Liver (tissue), 9 donors: ENCODE results near the gene JMJD4. TPM values are rescaled to one million over a fixed set of nuclear protein-coding genes. Genes with fewer than 3 reads are reported as not detected.

Experiments
- DNase-seq: peaks from one replicate; pipeline ENCODE4 v3.0.0-alpha.2; 2017; ENCODE audit warnings: low spot score
- H3K27ac ChIP-seq, 2 donors: one replicate each; pipeline ENCODE4 v1.7.0; 2013; ENCODE audit warnings: inconsistent platforms in 2 of 2, low read length in 2 of 2, control low read depth in 1 of 2, low read depth in 1 of 2, mild to moderate bottlenecking in 1 of 2
- H3K27me3 ChIP-seq, 4 donors: one replicate each; pipeline versions ENCODE4 v1.6.1 to v1.7.0; 2013; ENCODE audit warnings: low read length in 3 of 4, inconsistent platforms in 1 of 4, mild to moderate bottlenecking in 1 of 4, moderate library complexity in 1 of 4; ENCODE audit not compliant: control insufficient read depth in 4 of 4, insufficient read depth in 4 of 4
- H3K36me3 ChIP-seq, 4 donors: one replicate each; pipeline versions ENCODE4 v1.6.1 to v1.7.0; 2013; ENCODE audit warnings: low read length in 3 of 4, mild to moderate bottlenecking in 3 of 4, low read depth in 1 of 4, moderate library complexity in 1 of 4; ENCODE audit not compliant: control insufficient read depth in 4 of 4, insufficient read depth in 3 of 4
- H3K4me1 ChIP-seq, 4 donors: one replicate each; pipeline versions ENCODE4 v1.6.1 to v1.7.0; 2013; ENCODE audit warnings: low read length in 3 of 4, mild to moderate bottlenecking in 3 of 4, moderate library complexity in 1 of 4; ENCODE audit not compliant: control insufficient read depth in 4 of 4, insufficient read depth in 4 of 4
- H3K4me3 ChIP-seq, 3 donors: one replicate each; pipeline versions ENCODE4 v1.6.1 to v1.7.0; 2013; ENCODE audit warnings: low read length in 3 of 3, control low read depth in 1 of 3, low read depth in 1 of 3, mild to moderate bottlenecking in 1 of 3
- H3K9ac ChIP-seq, 2 donors: one replicate each; pipeline ENCODE4 v1.7.0; 2013; ENCODE audit warnings: low read length in 2 of 2, mild to moderate bottlenecking in 2 of 2, moderate library complexity in 2 of 2, control low read depth in 1 of 2, low read depth in 1 of 2
- H3K9me3 ChIP-seq, 4 donors: one replicate each; pipeline versions ENCODE4 v1.6.1 to v1.7.0; 2013; ENCODE audit warnings: low read length in 3 of 4; ENCODE audit not compliant: control insufficient read depth in 4 of 4
- EGR1 ChIP-seq, 2 donors: IDR thresholded peaks; 2 replicates each; pipeline ENCODE4 v1.6.1; 2016 to 2018; ENCODE audit warnings: antibody characterized with exemption in 2 of 2, low read depth in 2 of 2
- FOXA2 ChIP-seq: IDR thresholded peaks from 2 replicates; pipeline ENCODE4 v1.6.1; 2016; ENCODE audit warnings: antibody characterized with exemption
- HNF4A ChIP-seq, 2 donors: conservative IDR thresholded peaks; 2 replicates each; pipeline ENCODE4 v1.6.1; 2016; ENCODE audit warnings: antibody characterized with exemption in 2 of 2, mild to moderate bottlenecking in 2 of 2
- JUND ChIP-seq, 2 donors: IDR thresholded peaks; 2 replicates each; pipeline ENCODE4 v1.6.1; 2016; ENCODE audit warnings: antibody characterized with exemption in 2 of 2
- NR2F2 ChIP-seq: IDR thresholded peaks from 2 replicates; pipeline ENCODE4 v1.6.1; 2016; ENCODE audit warnings: antibody characterized with exemption
- RAD21 ChIP-seq, 2 donors: IDR thresholded peaks; 2 replicates each; pipeline ENCODE4 v1.6.1; 2016; ENCODE audit warnings: antibody characterized with exemption in 2 of 2, mild to moderate bottlenecking in 2 of 2
- SP1 ChIP-seq: IDR thresholded peaks from 2 replicates; pipeline ENCODE4 v1.6.1; 2018; ENCODE audit warnings: antibody characterized with exemption, mild to moderate bottlenecking
- TAF1 ChIP-seq: conservative IDR thresholded peaks from 2 replicates; pipeline ENCODE4 v1.6.1; 2016; ENCODE audit warnings: antibody characterized with exemption, mild to moderate bottlenecking
- YY1 ChIP-seq: IDR thresholded peaks from 2 replicates; pipeline ENCODE4 v1.6.1; 2016; ENCODE audit warnings: antibody characterized with exemption, mild to moderate bottlenecking
- WGBS: extraction: QIAGEN DNeasy Blood & Tissue Kit; methylation state at CpG from one replicate; pipeline ENCODE4 v1.1.7; 2013; 5-methylcytosine and 5-hydroxymethylcytosine counted together
- polyA plus RNA-seq, 2 donors: library from polyadenylated mRNA; stranded (reverse) in 1 of 2; unstranded in 1 of 2; fragments of 200-250 nt in 1 of 2; fragments of >200 nt in 1 of 2; fragmentation: Nextera tagmentation in 1 of 2; extraction: Ambion mirVana in 1 of 2; gene quantifications; one replicate each; pipeline versions ENCODE4 v1.2.1 to v1.2.3, GENCODE V29; 2013 to 2015
- total RNA-seq, 2 donors: library from RNA; depleted of rRNA; stranded (reverse); fragments of >200 nt; gene quantifications; one replicate each; pipeline ENCODE4 v1.2.3, GENCODE V29; 2014
- TF ChIP-seq, protein P1 (sequence below): IDR thresholded peaks from 2 replicates; pipeline ENCODE4 v1.6.1; 2016; ENCODE audit warnings: antibody characterized with exemption
- TF ChIP-seq, protein P2 (sequence below): IDR thresholded peaks from 2 replicates; pipeline ENCODE4 v1.6.1; 2016; ENCODE audit warnings: antibody characterized with exemption
- TF ChIP-seq, protein P3 (sequence below): IDR thresholded peaks from 2 replicates; pipeline ENCODE4 v1.6.1; 2016; ENCODE audit warnings: antibody characterized with exemption, mild to moderate bottlenecking
- TF ChIP-seq, protein P4 (sequence below): IDR thresholded peaks from 2 replicates; pipeline ENCODE4 v1.6.1; 2016; ENCODE audit warnings: antibody characterized with exemption
- donor health status: healthy.
- donor health status: healthy.
- donor health status: healthy.
- donor health status: healthy.
- donor health status: healthy.

JMJD4 gene
- total and polyA plus RNA-seq, 4 donors = 12.4 to 22.1 (median 14.1) TPM

DNA sequence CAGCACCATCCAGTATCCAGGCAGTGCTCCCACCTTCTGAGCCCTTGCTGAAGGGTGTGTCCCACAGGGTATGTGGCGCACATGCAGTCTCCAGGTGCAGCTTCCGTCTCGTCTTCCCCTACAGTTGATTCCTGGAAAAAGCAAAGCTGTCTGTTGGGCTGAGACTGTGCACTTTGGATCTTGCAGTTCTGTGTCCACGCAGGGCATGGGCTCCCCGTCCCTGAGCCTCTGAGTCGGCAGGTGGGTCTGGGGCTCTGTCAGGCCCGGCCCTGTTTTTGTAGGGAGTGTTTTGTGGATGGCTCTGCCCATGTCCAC, 33.0 kb upstream of the JMJD4 start (continued):
- TF ChIP-seq, protein P1, sequence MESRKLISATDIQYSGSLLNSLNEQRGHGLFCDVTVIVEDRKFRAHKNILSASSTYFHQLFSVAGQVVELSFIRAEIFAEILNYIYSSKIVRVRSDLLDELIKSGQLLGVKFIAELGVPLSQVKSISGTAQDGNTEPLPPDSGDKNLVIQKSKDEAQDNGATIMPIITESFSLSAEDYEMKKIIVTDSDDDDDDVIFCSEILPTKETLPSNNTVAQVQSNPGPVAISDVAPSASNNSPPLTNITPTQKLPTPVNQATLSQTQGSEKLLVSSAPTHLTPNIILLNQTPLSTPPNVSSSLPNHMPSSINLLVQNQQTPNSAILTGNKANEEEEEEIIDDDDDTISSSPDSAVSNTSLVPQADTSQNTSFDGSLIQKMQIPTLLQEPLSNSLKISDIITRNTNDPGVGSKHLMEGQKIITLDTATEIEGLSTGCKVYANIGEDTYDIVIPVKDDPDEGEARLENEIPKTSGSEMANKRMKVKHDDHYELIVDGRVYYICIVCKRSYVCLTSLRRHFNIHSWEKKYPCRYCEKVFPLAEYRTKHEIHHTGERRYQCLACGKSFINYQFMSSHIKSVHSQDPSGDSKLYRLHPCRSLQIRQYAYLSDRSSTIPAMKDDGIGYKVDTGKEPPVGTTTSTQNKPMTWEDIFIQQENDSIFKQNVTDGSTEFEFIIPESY = no peak
- TF ChIP-seq EGR1 (IDR thresholded peaks at IDR 0.05; ENCODE audit: low read depth in 2 of 2) = no peak
- TF ChIP-seq, protein P2, sequence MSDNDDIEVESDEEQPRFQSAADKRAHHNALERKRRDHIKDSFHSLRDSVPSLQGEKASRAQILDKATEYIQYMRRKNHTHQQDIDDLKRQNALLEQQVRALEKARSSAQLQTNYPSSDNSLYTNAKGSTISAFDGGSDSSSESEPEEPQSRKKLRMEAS = no peak

DNA sequence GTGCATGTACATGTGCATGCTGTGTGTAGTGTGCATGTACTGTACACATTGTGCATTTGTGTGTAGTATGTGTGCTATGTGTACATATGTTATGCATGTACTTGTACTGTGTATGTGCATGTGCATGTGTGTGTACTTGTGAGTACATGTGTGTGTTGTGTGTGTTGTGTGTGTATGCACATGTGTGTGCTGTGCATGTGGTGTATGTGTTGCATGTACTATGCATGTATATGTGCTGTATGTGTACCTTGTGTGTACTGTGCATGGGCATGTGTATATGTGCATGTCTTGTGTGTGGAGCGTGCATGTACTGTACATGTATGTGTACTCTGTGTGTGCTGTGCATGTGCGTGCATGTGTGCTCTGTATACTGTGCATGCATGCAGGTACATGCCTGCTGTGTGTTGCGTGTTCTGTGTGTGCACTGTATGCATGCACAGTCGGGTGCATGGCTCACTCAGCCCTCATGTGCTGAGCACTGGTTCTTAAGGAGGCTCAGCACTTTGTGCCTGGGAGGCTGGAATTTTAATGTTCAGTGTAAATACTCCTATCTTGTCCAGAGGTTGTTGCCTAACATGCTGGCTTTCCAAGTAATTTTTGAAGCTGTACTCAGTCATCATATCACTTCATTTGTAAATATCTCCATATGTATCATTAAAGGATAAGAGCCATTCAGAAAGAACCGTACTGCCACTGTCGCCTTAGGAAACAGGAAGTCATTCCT, 32.5 kb upstream of the JMJD4 start:
- peaks cover 6 to 38% (median 16%) of the 10 kb centered on the region in 4 donors for H3K36me3 ChIP-seq
- 85% methylated on average over 6 of the region's 6 CpGs for WGBS
- no peak for TF ChIP-seq SP1
- no peak for TF ChIP-seq FOXA2
- no peak for TF ChIP-seq JUND (IDR thresholded peaks at IDR 0.05)
- no peak for TF ChIP-seq NR2F2
- TF ChIP-seq TAF1 = no peak
- no peak for TF ChIP-seq YY1
- no peak for TF ChIP-seq HNF4A (conservative IDR thresholded peaks at IDR 0.05)
- TF ChIP-seq, protein P3, sequence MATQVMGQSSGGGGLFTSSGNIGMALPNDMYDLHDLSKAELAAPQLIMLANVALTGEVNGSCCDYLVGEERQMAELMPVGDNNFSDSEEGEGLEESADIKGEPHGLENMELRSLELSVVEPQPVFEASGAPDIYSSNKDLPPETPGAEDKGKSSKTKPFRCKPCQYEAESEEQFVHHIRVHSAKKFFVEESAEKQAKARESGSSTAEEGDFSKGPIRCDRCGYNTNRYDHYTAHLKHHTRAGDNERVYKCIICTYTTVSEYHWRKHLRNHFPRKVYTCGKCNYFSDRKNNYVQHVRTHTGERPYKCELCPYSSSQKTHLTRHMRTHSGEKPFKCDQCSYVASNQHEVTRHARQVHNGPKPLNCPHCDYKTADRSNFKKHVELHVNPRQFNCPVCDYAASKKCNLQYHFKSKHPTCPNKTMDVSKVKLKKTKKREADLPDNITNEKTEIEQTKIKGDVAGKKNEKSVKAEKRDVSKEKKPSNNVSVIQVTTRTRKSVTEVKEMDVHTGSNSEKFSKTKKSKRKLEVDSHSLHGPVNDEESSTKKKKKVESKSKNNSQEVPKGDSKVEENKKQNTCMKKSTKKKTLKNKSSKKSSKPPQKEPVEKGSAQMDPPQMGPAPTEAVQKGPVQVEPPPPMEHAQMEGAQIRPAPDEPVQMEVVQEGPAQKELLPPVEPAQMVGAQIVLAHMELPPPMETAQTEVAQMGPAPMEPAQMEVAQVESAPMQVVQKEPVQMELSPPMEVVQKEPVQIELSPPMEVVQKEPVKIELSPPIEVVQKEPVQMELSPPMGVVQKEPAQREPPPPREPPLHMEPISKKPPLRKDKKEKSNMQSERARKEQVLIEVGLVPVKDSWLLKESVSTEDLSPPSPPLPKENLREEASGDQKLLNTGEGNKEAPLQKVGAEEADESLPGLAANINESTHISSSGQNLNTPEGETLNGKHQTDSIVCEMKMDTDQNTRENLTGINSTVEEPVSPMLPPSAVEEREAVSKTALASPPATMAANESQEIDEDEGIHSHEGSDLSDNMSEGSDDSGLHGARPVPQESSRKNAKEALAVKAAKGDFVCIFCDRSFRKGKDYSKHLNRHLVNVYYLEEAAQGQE = no peak
- TF ChIP-seq RAD21 (IDR thresholded peaks at IDR 0.05) = no peak

DNA sequence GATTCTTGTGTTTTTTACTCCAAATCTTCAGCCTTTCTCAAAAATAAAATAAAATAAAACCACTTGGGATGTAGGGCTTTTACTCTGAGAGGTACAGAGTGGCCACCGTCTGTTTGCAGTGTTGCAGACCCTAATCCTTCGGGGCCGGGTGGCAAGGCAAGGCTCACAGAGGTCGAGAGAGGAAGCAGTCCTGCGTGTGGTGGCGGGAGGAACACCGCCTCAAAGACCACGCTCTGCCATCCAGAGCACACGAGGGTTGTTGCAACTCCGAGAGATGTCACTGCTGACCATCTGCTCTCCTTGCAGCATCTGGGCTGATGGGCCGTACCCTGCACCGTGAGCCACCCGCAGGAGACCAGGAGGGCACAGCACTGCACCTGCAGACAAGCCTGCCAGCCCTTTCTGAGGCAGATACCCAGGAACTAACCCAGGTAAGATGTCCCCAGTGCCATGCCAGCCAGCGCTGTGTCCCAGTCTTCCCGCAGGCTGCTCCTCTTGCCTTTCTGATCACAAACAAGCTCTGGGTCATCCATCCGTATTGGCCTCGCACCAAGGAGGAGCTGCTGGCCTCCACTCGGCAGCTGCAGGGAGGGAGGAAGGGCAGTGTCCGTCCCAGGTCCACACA, 31.7 kb upstream of the JMJD4 start:
- no peak overlapping the region for H3K4me3 ChIP-seq
- no peaks in the 10 kb centered on the region for H3K27me3 ChIP-seq
- DNase-seq = no peak
- no peak overlapping the region for H3K9ac ChIP-seq
- H3K27ac ChIP-seq = no peak overlapping the region
- 81% methylated on average over 19 of the region's 19 CpGs for WGBS
- H3K4me1 ChIP-seq = peaks cover 0 to 9% (median 5%) of the 10 kb centered on the region in 4 donors
- H3K9me3 ChIP-seq = no peaks in the 10 kb centered on the region
- H3K36me3 ChIP-seq = peaks cover 6 to 35% (median 15%) of the 10 kb centered on the region in 4 donors
- TF ChIP-seq JUND (IDR thresholded peaks at IDR 0.05) (no peak), EGR1 (IDR thresholded peaks at IDR 0.05; ENCODE audit: low read depth in 2 of 2) (no peak), HNF4A (conservative IDR thresholded peaks at IDR 0.05) (no peak)
- TF ChIP-seq, protein P4, sequence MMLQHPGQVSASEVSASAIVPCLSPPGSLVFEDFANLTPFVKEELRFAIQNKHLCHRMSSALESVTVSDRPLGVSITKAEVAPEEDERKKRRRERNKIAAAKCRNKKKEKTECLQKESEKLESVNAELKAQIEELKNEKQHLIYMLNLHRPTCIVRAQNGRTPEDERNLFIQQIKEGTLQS = no peak

More for the DNA sequence above, 32.5 kb upstream of the JMJD4 start:
- no peak for DNase-seq
- no peak overlapping the region for H3K27ac ChIP-seq
- H3K4me1 ChIP-seq = peaks cover 0 to 3% (median under 1%) of the 10 kb centered on the region in 4 donors
- H3K27me3 ChIP-seq = no peaks in the 10 kb centered on the region
- H3K4me3 ChIP-seq = no peak overlapping the region
- H3K9ac ChIP-seq = no peak overlapping the region
- no peaks in the 10 kb centered on the region for H3K9me3 ChIP-seq
